ENCODE measurements around the gene SBF2.
"Not testable (repeated sequence)": the region's sequence is repeated elsewhere in the genome, so short reads cannot be mapped to it uniquely, and the experiment has no call there.

SBF2 gene

GRCh38 chr11:9952511-9953196 is 341.4 kb downstream of the SBF2 start:
- DNase-seq (ENCODE audit: low spot score) = no peak

GRCh38 chr11:9951807-9952206 is 342.2 kb downstream of the SBF2 start:
- DNase-seq (ENCODE audit: low spot score) = no peak

- DNase-seq (ENCODE audit: low spot score) = no peak
Observed at GRCh38 chr11:9950462-9950861, 343.6 kb downstream of the SBF2 start.

- DNase-seq (ENCODE audit: low spot score) = no peak
Observed at GRCh38 chr11:9947231-9947864, 346.7 kb downstream of the SBF2 start.

GRCh38 chr11:9945680-9946079 is 348.3 kb downstream of the SBF2 start:
- DNase-seq (ENCODE audit: low spot score) = not testable (repeated sequence)

GRCh38 chr11:9943386-9944110 is 350.5 kb downstream of the SBF2 start:
- peak; percentile 27 for DNase-seq (ENCODE audit: low spot score)

GRCh38 chr11:9941991-9942390 is 352.0 kb downstream of the SBF2 start:
- DNase-seq (ENCODE audit: low spot score) = no peak

- DNase-seq (ENCODE audit: low spot score) = not testable (repeated sequence)
Observed at GRCh38 chr11:9939150-9939549, 354.9 kb downstream of the SBF2 start.

- DNase-seq (ENCODE audit: low spot score) = no peak
Observed at GRCh38 chr11:9936754-9937153, 357.3 kb downstream of the SBF2 start.

- not testable (repeated sequence) for DNase-seq (ENCODE audit: low spot score)
Observed at GRCh38 chr11:9932843-9933242, 361.2 kb downstream of the SBF2 start.

- not testable (repeated sequence) for DNase-seq (ENCODE audit: low spot score)
Observed at GRCh38 chr11:9930562-9931331, 363.3 kb downstream of the SBF2 start.

- no peak for DNase-seq (ENCODE audit: low spot score)
Observed at GRCh38 chr11:9927670-9928069, 366.3 kb downstream of the SBF2 start.

GRCh38 chr11:9923280-9923679 is 370.7 kb downstream of the SBF2 start:
- DNase-seq (ENCODE audit: low spot score) = no peak

GRCh38 chr11:9922806-9923205 is 371.2 kb downstream of the SBF2 start:
- no peak for DNase-seq (ENCODE audit: low spot score)

GRCh38 chr11:9916480-9916879 is 377.5 kb downstream of the SBF2 start:
- DNase-seq (ENCODE audit: low spot score) = no peak

GRCh38 chr11:9914064-9914463 is 380.0 kb downstream of the SBF2 start:
- DNase-seq (ENCODE audit: low spot score) = no peak

- peak; percentile 74 for DNase-seq (ENCODE audit: low spot score)
Observed at GRCh38 chr11:9905960-9906791, 387.8 kb downstream of the SBF2 start.

- DNase-seq (ENCODE audit: low spot score) = peak; percentile 14
Observed at GRCh38 chr11:9905501-9905951, 388.5 kb downstream of the SBF2 start.

GRCh38 chr11:9903579-9903978 is 390.4 kb downstream of the SBF2 start:
- no peak for DNase-seq (ENCODE audit: low spot score)

GRCh38 chr11:9901943-9902342 is 392.1 kb downstream of the SBF2 start:
- no peak for DNase-seq (ENCODE audit: low spot score)

GRCh38 chr11:9900253-9900652 is 393.8 kb downstream of the SBF2 start:
- not testable (repeated sequence) for DNase-seq (ENCODE audit: low spot score)
